A673 (cell line): ENCODE data around the gene OGDH.

Source experiments
- CTCF ChIP-seq: fragments of 300-800, 200-600 bp; sonication (generic); conservative IDR thresholded peaks from 2 replicates; pipeline ENCODE4 v1.5.1; 2017; ENCODE audit warnings: low read depth, mild to moderate bottlenecking, antibody characterized with exemption, low read length, moderate library complexity, mixed read lengths
- EZH2 ChIP-seq: fragments of 200-600 bp; sonication (generic); IDR thresholded peaks from 2 replicates; pipeline ENCODE4 v1.6.1; 2017; ENCODE audit warnings: borderline replicate concordance, low read depth, mild to moderate bottlenecking, mixed read lengths, antibody characterized with exemption, low read length; ENCODE audit not compliant: poor library complexity, severe bottlenecking

- TF ChIP-seq EZH2 (no peak), CTCF (no peak)
Observed at GRCh38 chr7:44609829-44610228, 3.4 kb downstream of the OGDH start.
